ENCODE data around the gene MOV10L1.
"Not testable (repeated sequence)": the region's sequence is repeated elsewhere in the genome, so short reads cannot be mapped to it uniquely, and the experiment has no call there.

Gene MOV10L1

DNA sequence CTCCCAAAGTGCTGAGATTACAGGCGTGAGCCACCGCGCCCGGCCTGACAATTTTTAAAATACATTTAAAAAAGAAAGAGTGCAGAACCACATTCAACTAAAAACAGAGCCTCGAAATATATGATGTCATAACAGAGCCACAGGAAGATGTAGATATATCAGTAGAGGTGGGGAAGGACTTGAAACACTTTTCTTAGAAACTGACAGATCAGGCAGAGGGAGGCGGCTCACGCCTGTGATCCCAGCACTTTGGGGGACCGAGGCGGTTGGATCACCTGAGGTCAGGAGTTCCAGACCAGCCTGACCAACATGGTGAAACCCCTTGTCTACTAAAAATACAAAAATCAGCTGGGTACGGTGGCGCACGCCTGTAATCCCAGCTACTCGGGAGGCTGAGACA, 11.6 kb upstream of the MOV10L1 start:
- DNase-seq (ENCODE audit: low read depth), result no peak

DNA sequence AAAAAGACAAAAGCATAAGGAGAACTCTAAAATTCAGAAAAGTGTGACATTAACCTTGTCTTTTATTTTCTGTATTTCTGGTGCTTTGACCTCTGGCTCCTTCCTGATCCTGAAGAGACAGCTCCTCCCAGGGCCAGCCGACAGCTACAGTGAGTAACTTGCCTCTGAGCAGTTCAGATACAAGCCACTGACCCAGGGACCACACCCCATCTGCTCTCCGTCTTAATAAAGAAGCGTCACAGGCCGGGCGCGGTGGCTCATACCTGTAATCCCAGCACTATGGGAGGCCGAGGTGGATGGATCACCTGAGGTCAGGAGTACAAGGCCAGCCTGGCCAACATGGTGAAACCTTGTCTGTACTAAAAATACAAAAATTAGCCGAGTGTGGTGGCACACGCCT, 11.0 kb upstream of the MOV10L1 start:
- no peak for DNase-seq (ENCODE audit: low read depth)

DNA sequence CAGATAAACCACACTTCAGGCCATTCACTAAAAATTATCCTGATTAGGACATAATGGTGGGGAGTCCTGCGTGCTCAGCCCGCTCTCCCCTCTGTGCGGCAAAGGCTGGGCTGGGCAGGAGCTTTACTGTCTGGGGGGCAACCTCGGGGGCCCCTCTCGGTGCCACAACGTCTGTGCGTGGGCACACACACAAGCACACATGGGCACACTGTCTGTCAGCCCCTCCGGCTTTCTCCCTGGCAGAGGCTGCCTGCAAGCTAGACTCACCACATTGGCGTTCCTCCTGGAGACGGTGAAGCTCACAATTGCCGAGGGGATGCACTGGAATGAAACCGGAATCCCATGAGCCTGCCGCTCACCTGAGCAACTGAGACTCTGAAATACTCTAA, 9.7 kb upstream of the MOV10L1 start:
- DNase-seq (ENCODE audit: low read depth), result no peak

DNA sequence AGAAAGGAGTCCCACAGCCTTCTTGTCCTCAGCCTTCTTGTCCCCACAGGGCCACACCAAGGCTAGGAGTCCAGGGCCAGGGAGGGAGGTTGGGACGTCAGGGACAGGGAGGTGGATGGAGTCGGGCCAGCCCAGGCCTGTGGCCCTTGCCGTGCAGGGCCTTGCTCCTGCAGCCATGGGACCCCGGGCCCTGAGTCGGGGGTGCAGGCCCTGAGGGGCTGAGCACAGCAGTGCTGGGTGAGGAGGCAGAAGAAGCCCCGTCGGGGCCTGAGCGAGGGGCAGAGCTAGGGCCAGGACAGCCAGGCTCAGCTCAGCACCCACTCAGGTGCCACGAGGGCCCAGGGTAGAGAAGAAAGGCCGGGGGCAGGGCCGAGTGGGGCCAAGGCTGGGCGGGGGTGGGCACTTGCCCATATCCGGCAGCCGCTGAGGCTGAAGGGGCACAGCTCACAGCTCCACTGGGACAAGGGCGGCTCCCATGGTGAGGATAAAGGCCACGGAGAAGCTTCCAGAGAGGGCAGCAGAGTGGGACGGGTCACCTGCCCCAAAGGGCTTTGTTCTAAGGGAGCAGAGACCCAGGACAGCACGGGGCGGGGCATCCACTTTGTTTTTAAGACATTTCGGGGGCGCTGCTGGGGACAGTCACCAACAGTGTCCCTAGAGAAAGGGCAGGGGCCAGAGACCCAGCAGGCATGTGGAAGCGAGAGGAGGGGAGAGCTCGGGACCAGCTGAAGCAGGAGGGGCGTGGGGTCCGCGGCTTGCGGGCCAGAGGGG, 8.2 kb upstream of the MOV10L1 start:
- no peak for DNase-seq (ENCODE audit: low read depth)

DNA sequence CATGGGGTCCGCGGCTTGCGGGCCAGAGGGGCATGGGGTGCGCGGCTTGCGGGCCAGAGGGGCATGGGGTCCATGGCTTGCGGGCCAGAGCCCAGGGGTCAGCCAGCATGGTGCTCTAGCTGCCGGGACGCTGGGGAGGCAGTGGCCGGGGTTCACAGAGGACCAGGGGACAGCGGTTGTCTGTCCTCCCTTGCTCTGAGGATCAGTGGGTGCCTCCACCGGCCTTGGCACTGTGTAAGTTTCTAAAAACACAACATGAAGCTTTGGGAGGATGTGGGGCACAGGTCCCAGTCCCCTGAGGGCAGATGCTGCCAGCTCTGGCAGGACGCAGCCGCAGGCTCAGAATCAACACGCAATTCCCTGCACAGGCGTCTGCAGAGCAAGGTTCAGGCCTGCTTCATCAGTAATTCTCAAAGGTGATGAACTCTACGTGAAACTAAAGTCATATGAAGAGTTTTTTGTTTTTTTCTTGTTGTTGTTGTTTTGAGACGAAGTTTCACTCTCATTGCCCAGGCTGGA, 7.5 kb upstream of the MOV10L1 start:
- DNase-seq (ENCODE audit: low read depth), result no peak

DNA sequence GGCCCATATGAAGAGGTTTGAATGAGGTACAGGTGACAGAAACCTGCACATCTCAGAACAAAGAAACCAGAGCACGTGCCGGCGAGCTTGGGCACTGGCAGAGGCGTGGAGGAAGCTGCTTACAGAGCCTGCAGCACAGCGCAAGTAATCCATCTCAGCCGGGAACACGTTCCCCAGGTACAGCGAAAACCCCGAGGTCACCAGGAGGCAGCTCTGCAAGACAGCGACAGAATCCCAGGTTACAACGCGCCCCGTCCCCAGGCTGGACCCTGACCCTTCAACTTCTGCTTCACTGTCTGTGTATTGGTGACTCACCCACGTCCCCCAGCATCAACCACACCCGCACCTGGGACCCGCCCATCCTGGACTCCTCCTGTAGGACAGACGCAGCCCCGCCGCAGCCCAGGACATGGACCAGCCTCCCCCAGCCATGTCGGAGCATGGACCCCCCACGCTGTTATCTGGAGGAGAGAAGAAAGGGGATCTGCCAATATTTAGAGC, 6.8 kb upstream of the MOV10L1 start:
- no peak for DNase-seq (ENCODE audit: low read depth)

DNA sequence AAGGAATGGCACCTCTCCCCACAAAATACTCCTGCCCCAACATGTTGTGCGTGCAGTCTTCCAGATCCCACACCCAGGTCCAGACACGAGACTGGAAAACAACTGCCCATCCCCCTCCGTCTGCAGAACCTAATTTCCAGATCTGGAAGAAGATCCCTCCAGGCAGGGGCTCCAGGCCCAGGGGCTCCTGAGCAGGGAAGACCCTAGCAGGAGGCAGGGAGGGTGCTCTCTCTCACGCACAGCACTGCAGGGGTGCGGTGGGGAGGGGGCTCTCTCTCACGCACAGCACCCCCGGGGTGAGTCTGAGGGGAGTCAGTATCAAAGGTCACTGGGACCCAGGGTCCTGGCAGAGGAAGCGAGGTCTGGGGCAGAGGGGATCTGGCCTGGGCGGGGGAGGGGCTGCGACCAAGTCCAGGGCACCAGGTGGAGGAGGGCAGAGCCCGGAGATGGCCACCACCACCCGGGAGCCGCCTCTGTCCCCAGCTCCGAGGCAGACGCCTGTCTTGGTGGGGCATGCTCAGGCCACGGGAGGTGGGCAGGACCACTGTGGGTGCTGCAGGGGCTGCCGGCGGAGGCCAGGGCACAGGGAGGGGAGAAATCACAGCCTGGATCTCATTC, 6.2 kb upstream of the MOV10L1 start:
- no peak for DNase-seq (ENCODE audit: low read depth)

DNA sequence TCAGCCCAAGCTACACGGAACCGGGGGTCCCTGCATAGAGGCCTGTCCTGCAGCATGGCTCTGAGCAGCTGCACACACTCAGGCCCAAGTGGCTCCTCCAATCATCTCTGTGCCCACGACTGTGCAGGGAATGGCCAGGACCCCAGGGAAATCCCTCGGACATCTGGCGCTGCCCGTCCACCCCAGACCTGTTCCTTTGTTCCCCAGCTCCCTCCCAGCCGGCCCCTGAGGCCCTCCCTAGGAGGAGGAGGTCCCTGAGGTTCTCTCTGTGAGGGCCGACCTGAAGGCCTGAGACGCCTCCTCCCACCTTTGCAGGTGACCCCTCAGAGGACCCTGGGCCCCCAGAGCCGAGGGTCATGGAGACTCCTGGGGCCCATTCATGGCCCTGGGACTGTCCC, 5.7 kb upstream of the MOV10L1 start:
- DNase-seq (ENCODE audit: low read depth), result no peak

DNA sequence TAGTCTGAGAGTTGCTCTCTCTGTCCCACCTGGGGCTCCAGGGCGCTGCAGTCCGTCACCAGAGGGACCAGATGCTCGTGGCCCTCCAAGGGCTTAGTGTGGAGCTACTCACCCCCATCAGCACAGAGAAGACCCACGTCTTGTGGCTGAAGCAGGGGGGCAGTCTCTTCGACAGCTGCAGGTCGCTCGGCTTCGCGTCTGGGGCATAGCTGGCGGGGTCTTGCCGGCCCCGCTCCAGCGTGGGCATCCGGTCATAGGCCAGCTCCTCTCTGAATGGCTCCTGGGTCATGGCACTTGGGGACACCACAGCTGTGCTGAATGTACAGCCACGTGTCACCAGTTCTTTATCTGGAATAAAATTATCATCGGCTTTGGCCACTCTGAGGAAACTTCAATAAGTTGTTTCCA, 5.2 kb upstream of the MOV10L1 start:
- no peak for DNase-seq (ENCODE audit: low read depth)

DNA sequence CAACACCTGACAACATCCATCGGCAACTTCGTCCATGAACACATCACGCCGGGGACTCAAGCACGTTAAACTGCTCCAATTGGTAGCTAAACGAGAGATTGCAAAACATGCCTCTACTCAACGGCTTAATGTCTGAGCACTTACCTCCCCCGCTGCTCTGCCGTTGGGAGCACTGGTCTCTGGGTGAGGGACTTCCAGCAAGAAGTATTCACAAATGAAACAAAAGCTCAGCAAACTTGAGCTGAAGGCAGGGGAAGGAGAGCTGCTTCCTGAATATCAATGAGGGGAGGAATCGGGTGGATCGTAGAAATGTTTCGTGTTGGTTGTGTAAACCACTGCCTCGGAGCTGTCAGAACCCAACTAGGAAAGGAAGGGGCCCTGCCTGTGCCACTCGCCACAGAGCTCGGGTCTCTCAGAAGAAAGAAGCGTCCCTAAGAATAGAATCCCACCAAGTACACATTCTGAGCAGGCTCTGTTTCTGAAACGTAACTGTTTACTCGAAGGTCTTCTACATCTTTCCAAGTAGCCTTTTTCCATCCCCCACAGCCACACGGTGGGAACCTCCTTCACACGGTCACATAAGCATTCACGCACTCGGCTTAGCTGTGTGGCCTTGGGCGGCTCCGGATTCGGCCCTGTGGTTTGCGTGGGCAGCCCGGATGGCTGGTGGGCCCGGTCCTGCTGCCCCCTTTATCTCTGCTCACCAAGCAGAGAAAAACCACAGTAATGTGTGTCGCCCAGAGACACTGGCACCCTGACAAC, 4.4 kb upstream of the MOV10L1 start, which contains the start of gene MLC1:
MLC1 (minus strand) TSS at position 216 of the 762 bp plus-strand sequence. CDS start 524 bp downstream, outside the sequence.
- no peak for DNase-seq (ENCODE audit: low read depth)

DNA sequence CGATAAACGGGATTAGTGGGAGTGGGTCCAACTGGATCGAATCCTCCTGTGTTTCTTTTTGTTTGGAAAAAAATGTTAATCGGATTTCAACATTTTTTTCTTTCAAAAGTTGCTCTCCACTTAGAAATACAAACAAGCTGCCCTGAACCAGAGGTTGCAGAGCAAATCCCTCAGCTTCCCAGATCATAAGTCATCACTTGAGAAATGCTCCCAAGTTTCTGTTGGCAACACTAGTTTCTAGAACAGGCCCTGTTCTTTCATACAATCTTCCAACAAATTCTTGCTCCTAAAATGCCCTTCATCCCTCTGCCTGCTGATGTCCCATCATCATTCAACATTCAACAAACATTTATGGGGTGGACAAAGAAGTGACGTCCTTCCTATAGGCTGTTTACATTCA, 3.3 kb upstream of the MOV10L1 start:
- DNase-seq (ENCODE audit: low read depth), result no peak

DNA sequence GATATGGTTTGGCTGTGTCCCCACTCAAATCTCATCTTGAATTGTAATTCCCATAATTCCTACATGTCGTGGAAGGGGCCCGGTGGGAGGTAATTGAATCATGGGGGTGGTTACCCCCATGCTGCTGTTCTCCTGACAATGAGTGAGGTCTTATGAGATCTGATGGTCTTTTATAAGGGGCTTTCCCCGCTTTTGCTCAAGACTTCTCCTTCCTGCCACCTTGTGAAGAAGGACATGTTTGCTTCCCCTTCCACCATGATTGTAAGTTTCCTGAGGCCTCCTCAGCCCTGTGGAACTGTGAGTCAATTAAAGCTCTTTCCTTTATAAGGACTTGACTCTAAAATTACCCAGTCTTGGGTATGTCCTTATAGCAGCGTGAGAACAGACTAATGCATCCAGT, 2.8 kb upstream of the MOV10L1 start:
- not testable (repeated sequence) for DNase-seq (ENCODE audit: low read depth)

DNA sequence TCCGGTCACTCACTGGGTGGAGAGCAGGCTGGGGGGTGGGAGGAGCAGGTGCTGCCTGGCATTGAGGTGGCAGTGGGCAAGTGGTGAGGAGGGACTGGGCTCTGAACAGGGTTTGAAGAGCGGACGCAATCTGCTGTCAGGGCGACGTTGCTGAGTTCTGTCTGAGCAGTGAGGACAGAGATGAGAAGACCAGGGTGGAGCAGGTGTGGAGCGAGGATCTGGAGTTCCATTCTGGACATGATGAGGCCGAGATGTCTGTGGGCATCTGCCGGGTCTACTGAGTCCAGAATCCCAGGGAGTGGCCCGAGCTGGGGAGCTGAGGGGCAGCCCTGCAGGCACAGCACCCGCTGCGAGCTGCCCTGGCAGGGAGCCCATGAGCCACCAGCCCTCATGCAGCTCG, 2.2 kb upstream of the MOV10L1 start:
- no peak for DNase-seq (ENCODE audit: low read depth)

DNA sequence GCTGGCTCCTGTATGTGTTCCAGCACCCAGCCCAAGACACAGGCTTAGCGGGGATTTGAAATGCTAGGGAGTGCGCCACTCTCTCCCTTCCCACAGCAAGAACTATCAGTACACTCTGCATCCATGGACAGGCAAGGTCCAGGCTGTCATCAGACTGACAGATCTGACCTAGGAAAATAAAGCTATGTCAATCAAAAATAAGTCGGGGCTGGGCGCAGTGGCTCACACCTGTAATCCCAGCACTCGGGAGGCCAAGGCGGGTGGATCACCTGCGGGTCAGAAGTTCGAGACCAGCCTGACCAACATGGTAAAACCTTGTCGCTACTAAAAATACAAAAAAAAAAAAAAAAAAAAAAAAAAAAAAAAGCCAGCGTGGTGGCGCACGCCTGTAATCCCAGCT, 1.7 kb upstream of the MOV10L1 start:
- DNase-seq (ENCODE audit: low read depth), result no peak

DNA sequence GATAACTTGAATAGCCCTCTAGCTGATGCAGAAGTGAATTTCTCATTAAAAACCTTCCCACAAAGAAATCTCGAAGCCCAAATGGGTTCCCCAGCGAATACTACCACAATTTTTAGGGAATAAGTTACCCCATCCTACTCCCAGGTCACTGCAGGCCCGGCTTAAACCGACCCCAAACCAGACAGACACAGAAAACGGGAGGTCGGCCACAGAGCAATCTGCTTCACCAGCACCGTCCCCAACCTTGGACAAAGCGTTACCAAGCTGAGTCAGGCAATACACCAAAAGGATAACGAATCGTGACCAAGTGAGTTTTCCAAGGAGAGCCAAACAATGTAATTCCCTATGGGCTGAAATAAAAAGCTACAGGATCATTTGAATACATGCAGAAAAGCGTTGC, 575 bp upstream of the MOV10L1 start:
- no peak for DNase-seq (ENCODE audit: low read depth)

DNA sequence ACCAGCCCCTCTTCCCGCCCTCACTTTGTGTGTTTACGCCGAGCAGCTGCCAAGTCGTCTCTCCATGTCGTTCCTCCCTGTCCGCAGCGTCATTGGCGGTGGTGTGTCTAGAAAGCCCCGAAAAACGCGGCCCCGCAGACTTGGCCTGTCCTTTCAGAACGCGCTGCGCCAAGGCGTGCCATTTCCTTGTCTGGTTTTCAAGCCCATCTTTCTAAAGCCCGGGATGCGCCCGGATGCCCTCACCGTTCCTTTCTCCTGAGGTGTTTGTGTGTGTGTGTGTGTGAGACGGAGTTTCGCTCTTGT, 557 bp downstream of the MOV10L1 start:
- no peak for DNase-seq (ENCODE audit: low read depth)

DNA sequence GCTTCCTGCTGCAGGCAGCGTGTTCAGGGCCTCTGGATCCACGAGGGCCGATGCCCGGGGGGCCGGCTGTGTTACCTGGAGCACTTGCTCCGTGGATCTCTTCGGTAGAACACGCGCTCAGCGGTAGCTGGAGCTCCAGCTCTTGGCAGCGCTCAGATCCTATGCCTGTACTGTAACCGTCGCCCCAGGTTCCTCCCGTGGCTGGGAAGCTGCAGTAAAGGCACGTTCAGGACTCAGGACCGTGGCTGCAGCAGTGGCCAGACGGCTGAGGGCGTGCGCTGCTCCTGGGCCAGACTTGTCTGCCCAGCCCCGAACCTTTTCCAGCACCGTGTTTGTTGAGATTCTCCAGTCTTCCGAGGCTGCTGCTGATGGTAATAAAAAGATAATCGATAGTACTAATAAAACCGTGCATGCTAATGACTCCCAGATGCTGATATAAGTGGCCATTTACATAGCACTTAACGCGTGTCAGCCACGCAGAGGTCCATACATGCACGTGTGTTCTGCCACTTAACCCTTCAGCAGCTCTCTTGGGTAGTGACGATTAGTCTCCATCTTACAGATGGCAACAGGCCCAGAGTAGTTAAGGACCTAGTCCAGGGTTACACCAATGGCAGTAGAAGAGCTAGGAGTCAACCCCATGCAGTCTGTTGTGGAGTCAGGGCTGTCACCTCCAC, 1.4 kb downstream of the MOV10L1 start:
- no peak for DNase-seq (ENCODE audit: low read depth)

DNA sequence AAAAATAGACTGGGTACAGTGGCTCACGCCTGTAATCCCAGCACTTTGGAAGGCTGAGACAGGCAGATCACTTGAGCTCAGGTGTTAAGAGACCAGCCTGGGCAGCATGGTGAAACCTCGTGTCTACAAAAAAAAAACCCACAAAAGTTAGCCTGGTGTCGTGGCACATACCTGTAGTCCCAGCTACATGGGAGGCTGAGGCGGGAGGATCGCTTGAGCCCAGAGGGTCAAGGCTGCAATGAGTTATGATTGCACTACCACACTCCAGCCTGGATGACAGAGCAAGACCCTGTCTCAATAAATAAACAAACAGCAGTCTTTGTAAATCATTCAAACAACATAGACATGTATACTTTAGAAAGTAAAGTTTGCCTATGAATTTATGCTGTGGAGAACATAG, 2.5 kb downstream of the MOV10L1 start:
- no peak for DNase-seq (ENCODE audit: low read depth)

DNA sequence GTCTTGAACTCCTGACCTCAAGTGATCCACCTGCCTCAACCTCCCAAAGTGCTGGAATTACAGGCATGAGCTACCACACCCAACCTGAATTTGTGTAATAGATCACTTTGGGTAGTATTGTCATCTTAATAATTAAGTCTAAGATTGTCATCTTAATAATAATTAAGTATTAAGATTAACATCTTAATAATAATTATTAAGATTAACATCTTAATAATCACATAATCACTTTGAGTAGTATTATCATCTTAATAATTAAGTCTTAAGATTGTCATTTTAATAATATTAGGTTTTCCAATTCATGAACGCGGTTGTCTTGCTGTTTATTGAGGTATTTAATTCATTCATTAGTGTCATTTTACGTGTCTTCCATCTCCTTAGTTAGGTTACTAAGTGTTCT, 8.2 kb downstream of the MOV10L1 start:
- no peak for DNase-seq (ENCODE audit: low read depth)

DNA sequence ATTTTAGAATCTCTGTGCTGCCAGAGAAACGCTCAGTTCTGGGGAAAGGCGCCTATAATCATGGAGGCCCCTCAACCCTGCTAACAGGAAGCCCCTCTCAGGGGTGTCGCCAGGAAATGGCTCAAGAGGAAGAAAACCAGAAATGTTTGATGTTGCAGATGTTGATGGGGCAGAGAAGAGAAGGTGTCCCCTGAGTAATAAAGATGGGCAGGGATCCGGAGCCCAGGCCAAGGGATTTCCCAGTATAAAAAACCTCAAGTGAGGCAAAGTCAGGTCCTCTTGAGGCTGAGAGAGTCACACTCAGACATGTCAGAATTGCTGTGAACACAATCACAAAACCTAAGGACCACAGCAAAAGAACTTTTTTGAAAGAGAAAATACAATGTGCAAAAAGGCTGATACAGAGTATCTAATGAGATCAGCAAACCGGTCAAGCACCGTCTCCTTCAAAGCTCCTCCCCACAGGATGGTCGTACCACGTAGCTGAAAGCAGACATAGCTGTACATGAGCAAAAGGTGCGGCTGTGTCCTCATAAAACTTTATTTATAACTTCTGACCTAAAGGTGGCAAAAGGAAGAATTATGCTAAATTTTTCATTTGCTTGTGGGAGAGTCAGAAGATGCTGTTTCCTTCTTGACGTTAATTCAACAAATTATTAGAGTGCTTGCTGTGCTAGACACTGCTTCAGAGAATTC, 12.2 kb downstream of the MOV10L1 start:
- no peak for DNase-seq (ENCODE audit: low read depth)

DNA sequence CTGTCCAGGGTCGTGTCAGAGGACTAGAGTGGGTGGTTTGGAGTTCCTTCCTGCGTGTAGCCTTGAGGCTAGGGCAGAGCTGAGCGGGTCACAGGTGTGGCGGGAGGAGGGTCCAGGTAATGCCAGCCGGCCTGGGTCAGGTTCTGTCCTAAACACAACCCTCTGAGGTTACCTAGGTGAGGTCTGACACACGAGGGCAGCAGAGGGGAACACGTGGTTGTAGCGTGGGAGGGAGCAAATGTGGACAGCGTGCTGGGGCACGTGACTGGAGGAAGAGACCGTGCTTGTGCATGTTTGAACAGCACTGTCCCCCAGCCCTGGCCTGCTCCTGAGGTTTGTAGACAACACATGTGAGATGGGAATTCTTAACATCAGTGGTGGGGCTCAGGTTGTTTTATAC, 13.1 kb downstream of the MOV10L1 start:
- no peak for DNase-seq (ENCODE audit: low read depth)

DNA sequence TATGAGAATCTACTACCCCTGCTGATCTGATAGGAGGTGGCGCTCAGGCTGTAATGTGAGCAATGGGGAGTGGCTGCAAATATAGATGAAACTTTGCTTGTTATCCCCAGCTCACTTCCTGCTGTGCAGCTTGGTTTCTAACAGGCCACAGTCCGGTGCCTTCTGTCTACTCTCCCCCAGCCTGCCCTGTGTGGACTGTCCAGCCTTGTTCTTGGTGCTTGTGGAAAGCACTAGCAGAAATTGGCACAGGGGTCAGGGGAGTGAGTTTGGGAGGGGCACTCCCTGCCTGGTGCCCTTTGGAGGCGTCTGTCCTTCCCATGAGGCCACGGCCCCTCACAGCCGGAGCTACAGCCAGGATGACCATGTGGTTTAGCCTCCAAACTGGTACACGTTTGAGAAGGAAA, 14.3 kb downstream of the MOV10L1 start:
- no peak for DNase-seq (ENCODE audit: low read depth)

Data from activated T-helper 1 cell treated with Interleukin-2 at 50 U/mL for 16 hours (primary cell).